HepG2 (cell line): Measurements from ENCODE around the gene SDR42E2. TPM values are rescaled to one million over a fixed set of nuclear protein-coding genes. Genes with fewer than 3 reads are reported as not detected.

Experiments used
- ASH2L ChIP-seq: fragments of 300-600, 200-600 bp; sonication (generic); IDR thresholded peaks from 2 replicates; pipeline ENCODE4 v1.7.0; 2017; ENCODE audit warnings: low read depth, mild to moderate bottlenecking, moderate library complexity, mixed read lengths, low read length; ENCODE audit not compliant: insufficient read length
- CCDC6 ChIP-seq: sonication (generic); formaldehyde crosslinking; IDR thresholded peaks from 2 replicates; pipeline ENCODE4 v1.8.1; 2022; ENCODE audit warnings: mild to moderate bottlenecking, missing genetic modification reagents, moderate library complexity
- EHMT2 ChIP-seq: fragments of 200-600 bp; sonication (generic); IDR thresholded peaks from 2 replicates; pipeline ENCODE4 v1.7.0; 2017; ENCODE audit warnings: antibody characterized with exemption, low read depth, low read length, borderline replicate concordance
- FLYWCH1 ChIP-seq: sonication (generic); formaldehyde crosslinking; IDR thresholded peaks from 2 replicates; pipeline ENCODE4 v1.8.1; 2023; ENCODE audit warnings: mild to moderate bottlenecking, missing genetic modification reagents
- GLI4 ChIP-seq: sonication (generic); formaldehyde crosslinking; IDR thresholded peaks from 2 replicates; pipeline ENCODE4 v1.5.1; 2020; ENCODE audit warnings: missing genetic modification reagents, mild to moderate bottlenecking, moderate library complexity, borderline replicate concordance
- PRMT3 ChIP-seq: sonication (generic); formaldehyde crosslinking; IDR thresholded peaks from 2 replicates; pipeline ENCODE4 v1.8.1; 2022; ENCODE audit warnings: low read depth, mild to moderate bottlenecking, moderate library complexity, missing genetic modification reagents, borderline replicate concordance
- ZNF160 ChIP-seq: sonication (generic); formaldehyde crosslinking; IDR thresholded peaks from 2 replicates; pipeline ENCODE4 v1.8.0; 2022; ENCODE audit warnings: mild to moderate bottlenecking, inconsistent platforms, missing genetic modification reagents
- ZNF318 ChIP-seq: sonication (generic); formaldehyde crosslinking; IDR thresholded peaks from 2 replicates; pipeline ENCODE4 v1.4.0; 2020; ENCODE audit warnings: mild to moderate bottlenecking, missing genetic modification reagents
- ZNF430 ChIP-seq: sonication (generic); formaldehyde crosslinking; IDR thresholded peaks from 2 replicates; pipeline ENCODE4 v1.9.0; 2021; ENCODE audit warnings: mild to moderate bottlenecking, missing genetic modification reagents
- ZNF75D ChIP-seq: sonication (generic); formaldehyde crosslinking; IDR thresholded peaks from 2 replicates; pipeline ENCODE4 v1.8.1; 2023; ENCODE audit warnings: missing genetic modification reagents, mild to moderate bottlenecking, borderline replicate concordance
- polyA plus RNA-seq, 8 experiments: library from polyadenylated mRNA; depleted of rRNA in 3 of 8; stranded (reverse) in 7 of 8; unstranded in 1 of 8; fragments of >200 nt; fragmentation: Illumina TruSeq in 4 of 8; extraction: Trizol in 4 of 8; gene quantifications; 2 replicates each; pipeline versions ENCODE4 v1.2.1 to v1.2.3, GENCODE V29; 2011 to 2016; ENCODE audit warnings: low read depth in 4 of 8, missing spikeins in 1 of 8, mixed read lengths in 1 of 8; ENCODE audit not compliant: insufficient read depth in 1 of 8
- total RNA-seq, 5 experiments: library from RNA; depleted of rRNA; stranded (reverse); fragments of >200 nt; fragmentation: Illumina TruSeq; extraction: Trizol; gene quantifications; 2 replicates each; pipeline ENCODE4 v1.2.3, GENCODE V29; 2016; ENCODE audit warnings: low read depth in 1 of 5
- TF ChIP-seq, protein P1 (sequence below): sonication (generic); formaldehyde crosslinking; IDR thresholded peaks from 2 replicates; pipeline ENCODE4 v1.5.0; 2020; ENCODE audit warnings: missing genetic modification reagents, mild to moderate bottlenecking, borderline replicate concordance
- TF ChIP-seq, protein P2 (sequence below): IDR thresholded peaks from 2 replicates; pipeline ENCODE4 v1.6.1; 2012; ENCODE audit warnings: low read length, improper control_type of control experiment
- TF ChIP-seq, protein P3 (sequence below): IDR thresholded peaks from 2 replicates; pipeline ENCODE4 v1.6.1; 2016; ENCODE audit warnings: low read depth

The SDR42E2 gene
- total and polyA plus RNA-seq, 2 of the 13 experiments (the other 11 are each of a cell fraction or from before 2014, with no cell fraction given) = 0.05 to 0.11 TPM

DNA sequence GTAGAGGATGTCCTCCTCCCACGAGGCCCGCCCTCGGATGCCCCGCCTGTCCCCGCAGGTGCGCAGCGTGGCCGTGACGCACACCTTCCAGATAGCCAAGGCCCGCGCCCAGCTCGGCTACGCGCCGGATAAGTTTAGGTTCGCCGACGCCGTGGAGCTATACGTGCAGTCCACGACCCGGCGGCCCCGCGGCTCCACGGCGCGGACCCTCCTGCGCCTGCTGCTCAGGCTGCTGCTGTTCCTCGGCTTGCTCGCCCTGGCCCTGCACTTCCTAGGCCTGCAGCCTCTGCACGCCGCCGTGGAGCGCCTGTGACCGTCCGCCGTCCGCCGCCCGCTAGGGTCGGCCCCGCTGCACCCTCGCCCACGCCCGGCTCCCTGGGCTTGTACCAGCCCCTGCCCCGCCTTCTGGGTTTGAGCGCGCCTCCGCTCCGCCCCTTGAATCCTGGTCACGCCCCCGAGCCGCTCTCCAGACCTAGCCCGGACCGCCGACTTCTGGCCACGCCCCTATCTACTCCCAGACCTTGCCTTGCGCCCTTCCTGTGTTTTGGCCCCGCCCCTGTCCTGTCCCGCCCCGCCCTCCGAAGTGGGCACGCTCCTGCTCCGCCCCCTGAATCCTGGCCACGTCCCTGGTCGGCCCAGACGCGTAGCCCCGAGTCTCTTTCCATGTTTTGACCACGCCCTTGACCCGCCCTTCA lies 27.9 kb downstream of the SDR42E2 start (continued):
- TF ChIP-seq ASH2L (peak; percentile 35), PRMT3 (CRISPR knock-in tag) (peak; percentile 62; the same call in 1 of the 2 replicates), ZNF318 (CRISPR knock-in tag) (peak; percentile 88), FLYWCH1 (CRISPR knock-in tag) (no peak), ZNF75D (CRISPR knock-in tag) (no peak), ZNF430 (CRISPR knock-in tag) (peak; percentile 100), EHMT2 (no peak), ZNF160 (peak; percentile 95; the same call in 1 of the 2 replicates), GLI4 (peak; percentile 96), CCDC6 (0 out of 2 replicates have a peak, but pooled peaks have one; percentile 54)
- TF ChIP-seq, protein P1, sequence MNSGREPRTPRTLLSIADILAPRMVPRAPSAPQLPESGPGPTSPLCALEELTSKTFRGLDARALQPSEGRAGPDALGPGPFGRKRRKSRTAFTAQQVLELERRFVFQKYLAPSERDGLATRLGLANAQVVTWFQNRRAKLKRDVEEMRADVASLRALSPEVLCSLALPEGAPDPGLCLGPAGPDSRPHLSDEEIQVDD (CRISPR knock-in tag) = 0 out of 2 replicates have a peak, but pooled peaks have one; percentile 96
- TF ChIP-seq, protein P2, sequence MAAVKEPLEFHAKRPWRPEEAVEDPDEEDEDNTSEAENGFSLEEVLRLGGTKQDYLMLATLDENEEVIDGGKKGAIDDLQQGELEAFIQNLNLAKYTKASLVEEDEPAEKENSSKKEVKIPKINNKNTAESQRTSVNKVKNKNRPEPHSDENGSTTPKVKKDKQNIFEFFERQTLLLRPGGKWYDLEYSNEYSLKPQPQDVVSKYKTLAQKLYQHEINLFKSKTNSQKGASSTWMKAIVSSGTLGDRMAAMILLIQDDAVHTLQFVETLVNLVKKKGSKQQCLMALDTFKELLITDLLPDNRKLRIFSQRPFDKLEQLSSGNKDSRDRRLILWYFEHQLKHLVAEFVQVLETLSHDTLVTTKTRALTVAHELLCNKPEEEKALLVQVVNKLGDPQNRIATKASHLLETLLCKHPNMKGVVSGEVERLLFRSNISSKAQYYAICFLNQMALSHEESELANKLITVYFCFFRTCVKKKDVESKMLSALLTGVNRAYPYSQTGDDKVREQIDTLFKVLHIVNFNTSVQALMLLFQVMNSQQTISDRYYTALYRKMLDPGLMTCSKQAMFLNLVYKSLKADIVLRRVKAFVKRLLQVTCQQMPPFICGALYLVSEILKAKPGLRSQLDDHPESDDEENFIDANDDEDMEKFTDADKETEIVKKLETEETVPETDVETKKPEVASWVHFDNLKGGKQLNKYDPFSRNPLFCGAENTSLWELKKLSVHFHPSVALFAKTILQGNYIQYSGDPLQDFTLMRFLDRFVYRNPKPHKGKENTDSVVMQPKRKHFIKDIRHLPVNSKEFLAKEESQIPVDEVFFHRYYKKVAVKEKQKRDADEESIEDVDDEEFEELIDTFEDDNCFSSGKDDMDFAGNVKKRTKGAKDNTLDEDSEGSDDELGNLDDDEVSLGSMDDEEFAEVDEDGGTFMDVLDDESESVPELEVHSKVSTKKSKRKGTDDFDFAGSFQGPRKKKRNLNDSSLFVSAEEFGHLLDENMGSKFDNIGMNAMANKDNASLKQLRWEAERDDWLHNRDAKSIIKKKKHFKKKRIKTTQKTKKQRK = no peak
- TF ChIP-seq, protein P3, sequence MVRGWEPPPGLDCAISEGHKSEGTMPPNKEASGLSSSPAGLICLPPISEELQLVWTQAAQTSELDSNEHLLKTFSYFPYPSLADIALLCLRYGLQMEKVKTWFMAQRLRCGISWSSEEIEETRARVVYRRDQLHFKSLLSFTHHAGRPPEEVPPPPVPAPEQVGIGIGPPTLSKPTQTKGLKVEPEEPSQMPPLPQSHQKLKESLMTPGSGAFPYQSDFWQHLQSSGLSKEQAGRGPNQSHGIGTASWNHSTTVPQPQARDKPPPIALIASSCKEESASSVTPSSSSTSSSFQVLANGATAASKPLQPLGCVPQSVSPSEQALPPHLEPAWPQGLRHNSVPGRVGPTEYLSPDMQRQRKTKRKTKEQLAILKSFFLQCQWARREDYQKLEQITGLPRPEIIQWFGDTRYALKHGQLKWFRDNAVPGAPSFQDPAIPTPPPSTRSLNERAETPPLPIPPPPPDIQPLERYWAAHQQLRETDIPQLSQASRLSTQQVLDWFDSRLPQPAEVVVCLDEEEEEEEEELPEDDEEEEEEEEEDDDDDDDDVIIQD = peak; percentile 32; the same call in 1 of the 2 replicates
